Activated CD4-positive, alpha-beta T cell treated with anti-CD3 and anti-CD28 coated beads for 24 hours (primary cell): ENCODE data around the gene PRSS50.

ENCODE experiments used
- DNase-seq, 2 donors: peaks; one replicate each; pipeline ENCODE4 v3.0.0-alpha.2; 2020; ENCODE audit warnings: low read depth in 2 of 2

The PRSS50 gene

DNA sequence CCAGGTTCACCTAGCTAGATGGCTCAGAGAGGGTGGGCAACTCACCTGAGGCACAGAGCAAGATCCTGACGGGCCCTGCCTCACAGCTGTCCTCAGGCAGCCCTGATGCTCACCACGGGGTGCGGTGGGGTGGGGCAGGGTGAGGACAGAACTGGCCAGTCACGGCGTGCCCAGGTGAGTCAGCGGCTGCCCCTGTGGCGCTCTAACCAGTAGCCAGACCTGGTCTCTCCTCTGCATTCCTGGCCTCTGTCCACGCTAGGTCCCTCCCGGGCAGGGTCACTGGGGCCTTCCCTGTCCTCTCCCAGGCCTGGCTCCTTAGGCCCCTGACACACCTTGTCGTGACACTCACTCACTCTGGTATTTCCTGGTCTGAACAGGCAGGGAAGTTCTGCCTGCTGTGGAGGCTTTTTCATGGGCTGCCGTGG, 25.1 kb downstream of the PRSS50 start:
- no peak for DNase-seq

DNA sequence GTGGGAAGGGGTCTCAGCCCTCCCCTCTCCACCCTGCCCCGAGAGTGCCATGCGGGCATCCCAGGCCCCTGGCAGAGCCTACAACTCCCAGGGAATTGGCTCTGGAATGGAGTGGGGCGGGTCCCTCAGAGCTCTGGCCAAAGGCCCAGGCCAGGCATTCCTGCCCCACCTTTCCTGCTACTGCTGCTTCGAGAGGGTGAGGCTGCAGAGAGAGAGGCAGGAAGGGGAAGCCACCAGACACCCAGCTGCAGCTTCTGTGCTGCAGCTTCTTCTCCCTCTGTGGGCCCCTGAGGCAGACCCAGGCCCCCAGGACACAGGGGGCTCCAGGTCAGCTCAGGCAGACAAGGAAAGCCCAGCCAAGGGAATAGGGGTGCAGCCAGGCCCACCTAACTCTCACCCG, 26.9 kb downstream of the PRSS50 start:
- DNase-seq: no peak

DNA sequence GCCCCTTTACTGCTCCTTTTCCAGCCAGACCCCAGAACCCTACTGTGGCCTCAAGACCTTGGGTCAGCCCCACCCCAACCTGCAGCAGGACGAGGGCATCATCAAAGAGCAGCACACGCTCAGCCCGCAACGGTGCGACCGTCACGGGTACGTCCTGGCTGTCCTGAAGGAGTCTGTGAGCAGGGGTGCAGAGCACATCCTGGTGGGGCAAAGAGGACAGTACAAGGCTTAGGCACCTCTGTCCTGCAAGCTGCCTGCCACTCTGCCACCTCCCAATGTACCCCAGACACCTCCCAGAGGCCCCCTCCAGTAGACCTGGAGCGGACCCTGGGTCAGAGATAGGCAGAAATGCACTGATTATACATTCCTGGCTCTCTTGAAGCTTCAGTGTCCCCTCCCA, 32.2 kb downstream of the PRSS50 start:
- no peak for DNase-seq

DNA sequence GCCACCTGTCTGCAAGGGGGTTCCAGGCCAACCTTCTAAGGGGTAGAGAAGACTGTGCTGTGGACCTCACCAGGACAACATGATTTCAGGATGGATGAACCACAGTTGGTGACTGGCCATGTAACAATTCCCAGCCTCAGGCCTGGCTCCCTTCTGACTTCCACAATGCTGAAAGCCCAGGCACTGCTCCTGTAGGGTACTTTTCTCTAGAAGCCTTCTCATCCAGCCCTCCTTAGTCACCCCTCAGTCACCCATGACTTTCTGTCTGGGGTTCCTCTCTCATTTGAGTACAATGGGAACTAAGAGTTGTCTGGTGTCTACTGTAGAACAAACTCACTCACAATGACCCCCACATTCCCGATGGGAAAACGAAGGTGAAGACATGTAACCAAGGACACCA, 32.8 kb downstream of the PRSS50 start:
- no peak for DNase-seq

DNA sequence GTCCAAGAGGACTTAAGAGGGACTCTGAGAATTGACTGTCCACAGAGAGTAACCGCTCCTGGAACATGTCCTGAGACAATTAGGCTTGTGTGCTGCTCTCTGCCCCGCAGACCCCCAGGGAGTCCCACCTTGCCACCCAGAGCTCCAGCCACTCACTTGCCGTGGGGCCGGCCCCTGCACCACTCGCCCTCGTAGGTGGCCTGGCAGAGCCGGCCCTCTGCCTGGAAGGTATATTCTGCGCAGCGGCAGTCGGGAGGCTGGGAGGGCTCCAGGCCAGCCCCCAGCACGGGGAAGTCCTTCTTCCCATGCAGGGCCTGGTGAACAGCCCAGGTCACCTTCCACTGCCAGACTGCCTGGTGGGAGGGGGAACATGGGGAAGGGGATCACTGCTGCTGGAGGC, 34.7 kb downstream of the PRSS50 start:
- no peak for DNase-seq

DNA sequence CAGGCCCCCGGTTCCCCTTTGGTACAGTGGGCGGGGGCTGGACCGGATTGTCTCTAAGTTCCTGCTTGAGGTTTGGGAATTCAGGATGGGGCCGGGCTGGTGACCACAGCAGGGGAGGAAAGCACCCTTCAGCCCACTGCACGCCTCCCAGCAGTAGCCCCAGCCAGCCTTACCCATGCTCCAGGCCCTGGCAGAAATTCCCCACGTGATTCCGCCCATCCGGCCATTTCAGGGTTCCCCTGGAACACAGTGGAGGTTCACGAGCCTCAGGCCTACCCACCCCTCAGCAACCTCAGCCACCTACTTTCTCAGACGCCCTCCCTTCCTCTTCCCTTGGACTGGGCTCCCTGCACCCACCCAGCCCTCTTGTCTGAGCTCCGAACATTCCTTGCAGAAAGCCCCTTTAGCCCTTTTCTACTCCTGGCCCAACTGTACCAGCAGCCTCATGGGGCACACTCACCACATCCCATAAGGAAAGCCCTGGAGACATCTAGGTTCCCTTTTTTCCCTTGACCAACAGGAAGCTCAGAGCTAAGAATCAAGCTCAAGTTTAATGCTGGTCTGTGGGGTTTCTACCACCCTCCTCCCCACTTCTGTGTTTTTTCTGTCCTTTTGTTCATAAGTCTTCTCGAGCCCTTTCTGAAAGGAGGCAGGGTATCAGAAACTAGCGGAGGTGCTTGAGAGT, 35.7 kb downstream of the PRSS50 start:
- DNase-seq: no peak

DNA sequence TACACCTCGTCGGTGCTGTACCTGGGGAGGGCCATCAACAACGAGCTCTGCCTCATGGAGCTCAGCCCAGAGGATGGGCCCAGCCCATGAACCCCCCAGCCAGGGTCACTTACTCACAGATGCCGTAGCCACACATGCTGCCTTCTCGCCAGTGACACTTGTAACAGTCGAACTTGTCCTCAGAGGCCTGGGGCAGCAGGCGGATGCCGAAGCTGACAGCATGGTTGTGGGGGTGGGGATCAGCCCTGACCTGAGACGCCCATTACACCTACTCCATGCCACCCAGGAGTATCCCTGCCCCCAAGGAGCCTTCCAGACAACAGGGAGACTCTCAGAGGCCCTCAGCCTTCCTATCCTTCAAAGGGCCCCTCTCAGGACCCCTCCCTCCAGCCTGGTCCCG, 36.3 kb downstream of the PRSS50 start:
- DNase-seq: no peak

DNA sequence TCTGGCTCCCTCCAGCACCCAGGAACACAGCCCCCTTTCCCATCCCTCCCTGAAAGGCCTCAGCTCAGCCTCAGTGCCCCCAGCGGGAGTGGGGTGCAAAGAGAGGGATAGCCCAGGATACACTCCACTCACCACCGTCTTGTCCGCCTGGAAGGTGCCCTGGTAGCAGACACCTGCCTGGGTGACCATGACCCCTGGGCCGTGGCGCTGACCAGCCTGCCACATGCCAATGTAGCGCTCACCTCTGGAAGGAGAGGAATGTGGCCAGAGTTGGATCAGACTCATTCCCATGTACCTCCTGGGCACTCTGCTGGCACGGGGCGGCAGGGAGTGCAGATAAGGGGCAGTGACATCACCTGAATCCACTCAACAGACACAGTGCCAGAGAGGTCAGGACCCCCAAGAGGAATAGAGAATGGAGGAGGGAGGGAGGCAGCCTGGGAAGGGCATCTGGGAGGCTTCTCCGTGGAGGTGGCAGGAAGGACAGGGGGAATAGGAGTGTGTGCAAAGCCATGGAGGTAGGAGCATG, 37.3 kb downstream of the PRSS50 start:
- no peak for DNase-seq

DNA sequence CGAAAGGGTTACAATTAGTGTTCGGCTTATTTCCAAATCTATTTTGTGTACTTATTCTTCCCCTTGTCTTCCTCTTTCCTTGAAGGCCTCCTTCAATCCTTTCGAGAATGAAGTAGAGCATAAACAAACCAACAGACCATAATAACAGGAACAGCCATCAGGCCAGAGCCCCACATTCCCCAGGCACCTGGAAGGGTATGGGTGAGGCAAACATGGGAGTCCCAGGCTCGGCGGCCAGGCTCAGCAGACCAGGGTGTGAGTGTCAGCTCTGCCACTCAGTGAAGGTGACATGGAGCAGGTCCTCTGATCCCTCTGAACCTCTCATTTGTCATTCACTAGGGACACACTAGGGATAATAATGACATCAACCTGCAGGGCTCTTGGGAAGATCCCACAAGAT, 38.0 kb downstream of the PRSS50 start:
- no peak for DNase-seq

DNA sequence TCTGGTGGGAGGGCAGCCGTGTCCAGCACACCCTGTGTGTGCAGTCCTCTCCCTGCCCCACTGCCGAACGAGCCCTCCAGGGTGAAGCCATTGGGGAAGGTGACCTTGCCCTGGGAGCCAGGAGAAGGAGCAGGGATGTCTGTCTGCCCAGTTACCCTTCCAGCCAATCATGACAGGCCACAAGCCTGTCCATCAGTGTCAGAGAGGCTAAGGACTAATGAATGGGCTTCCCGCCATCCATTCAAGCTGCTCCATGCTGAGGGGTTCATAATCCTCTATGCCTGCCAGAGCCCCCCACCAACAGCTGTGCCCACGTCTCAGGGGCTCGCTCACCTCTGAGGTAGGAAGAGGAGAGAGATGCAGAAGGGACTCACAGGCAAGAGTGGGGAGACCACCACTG, 39.4 kb downstream of the PRSS50 start:
- DNase-seq: no peak

DNA sequence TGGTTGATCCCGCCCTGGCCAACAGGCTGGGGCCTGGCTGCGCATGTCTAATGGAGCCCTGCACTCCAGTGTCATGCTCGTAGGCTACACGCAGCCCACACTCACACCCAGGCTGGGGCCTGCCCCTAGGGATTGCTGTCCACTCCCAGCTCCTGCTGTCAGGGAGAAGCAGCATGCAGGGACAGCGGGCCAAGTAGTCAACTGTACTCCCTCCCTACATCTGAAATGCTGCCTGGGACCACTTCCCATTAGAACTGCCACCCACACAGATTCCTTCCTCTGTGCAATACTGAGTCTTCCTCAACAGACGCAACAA, 40.3 kb downstream of the PRSS50 start:
- no peak for DNase-seq

DNA sequence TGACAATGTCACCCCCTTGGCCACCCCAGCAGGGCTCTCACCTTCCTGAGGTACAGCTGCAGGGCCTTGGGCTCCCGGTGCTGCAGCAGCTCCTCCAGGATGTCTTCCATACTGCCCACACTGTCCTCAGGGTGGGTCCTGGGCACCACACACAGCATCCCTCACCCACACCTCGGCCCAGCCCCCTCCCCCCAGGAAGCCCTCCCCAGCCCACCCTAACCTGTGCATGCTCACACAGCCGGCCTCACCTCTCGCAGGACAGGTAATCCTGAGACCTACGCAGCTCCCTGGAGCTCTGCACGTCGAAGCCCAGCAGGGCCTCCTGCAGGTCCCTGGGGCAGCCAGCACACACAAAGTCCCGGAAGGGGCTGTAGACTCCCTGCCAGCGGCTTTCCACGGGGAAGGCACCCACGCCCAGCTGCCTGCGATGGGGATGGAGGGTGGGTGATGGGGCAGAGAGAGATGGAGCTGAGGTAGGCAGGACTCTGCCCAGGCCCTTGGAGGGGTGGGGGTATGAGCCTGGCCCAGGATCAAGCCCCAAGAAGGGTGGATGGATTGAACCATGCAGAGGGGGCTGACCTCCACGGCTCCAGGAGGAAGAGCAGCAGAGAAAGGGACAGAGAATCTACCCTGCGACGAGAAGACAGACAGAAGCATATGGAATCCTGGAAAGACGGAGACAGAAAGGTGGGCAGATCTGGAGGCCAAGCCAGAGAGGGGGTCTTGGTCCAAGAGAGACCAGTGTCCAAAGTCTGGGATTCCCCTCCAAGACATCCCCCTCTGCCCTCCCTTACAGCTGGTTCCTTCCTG, 40.9 kb downstream of the PRSS50 start:
- no peak for DNase-seq

DNA sequence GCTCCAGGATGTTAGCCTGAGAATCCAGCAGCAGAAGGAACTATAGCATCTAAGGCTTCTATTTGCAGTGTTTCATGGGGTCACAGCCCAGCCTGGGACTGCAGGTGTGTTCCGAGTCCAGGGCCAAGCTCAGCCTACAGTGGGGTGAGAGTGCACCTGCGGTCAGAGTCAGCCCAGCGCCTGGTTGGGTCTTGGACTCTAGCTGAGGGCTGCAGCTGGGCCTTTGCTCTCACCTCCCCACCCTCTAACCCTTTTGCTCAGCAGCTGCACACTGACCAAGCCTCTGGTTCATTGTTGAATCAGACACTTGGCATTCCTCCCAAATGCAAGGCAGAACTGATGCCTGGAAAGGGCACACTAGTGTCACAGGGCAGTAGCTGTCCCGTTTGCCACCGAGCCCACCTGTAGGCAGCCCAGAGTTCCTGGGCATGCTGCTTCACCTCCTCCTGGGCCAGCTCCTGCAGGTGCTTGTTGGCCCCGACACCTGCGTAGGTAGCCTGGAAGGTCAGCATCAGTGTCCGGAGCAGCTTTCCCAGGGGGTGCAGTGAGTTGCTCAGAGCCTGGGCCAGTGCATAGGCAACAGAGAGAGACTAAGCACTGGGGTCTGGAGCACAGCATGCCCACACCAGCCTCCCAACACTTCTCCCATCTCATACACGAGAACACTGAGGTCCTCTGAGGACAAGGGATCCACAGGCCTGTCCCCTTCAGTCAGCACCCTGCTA, 41.7 kb downstream of the PRSS50 start:
- DNase-seq: no peak

DNA sequence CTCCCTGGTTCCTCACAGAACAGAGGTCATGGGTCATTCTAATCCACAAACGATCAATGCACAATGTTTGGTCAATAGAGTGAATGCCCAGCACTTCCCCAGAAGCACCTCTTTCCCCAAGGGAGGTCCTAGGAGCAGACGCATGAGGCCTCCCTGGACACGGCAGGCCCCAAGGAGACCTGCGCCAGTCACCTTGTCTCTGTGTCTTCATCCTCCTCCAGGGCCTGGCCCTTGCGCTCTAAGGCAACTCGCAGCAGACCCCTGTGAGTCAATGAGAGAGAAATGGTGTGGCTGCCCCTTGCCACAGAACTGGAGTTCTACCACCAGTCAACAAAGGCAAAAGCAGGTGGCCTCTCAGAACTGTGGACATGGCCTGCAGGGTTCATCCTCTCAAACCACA, 42.2 kb downstream of the PRSS50 start:
- DNase-seq: no peak

DNA sequence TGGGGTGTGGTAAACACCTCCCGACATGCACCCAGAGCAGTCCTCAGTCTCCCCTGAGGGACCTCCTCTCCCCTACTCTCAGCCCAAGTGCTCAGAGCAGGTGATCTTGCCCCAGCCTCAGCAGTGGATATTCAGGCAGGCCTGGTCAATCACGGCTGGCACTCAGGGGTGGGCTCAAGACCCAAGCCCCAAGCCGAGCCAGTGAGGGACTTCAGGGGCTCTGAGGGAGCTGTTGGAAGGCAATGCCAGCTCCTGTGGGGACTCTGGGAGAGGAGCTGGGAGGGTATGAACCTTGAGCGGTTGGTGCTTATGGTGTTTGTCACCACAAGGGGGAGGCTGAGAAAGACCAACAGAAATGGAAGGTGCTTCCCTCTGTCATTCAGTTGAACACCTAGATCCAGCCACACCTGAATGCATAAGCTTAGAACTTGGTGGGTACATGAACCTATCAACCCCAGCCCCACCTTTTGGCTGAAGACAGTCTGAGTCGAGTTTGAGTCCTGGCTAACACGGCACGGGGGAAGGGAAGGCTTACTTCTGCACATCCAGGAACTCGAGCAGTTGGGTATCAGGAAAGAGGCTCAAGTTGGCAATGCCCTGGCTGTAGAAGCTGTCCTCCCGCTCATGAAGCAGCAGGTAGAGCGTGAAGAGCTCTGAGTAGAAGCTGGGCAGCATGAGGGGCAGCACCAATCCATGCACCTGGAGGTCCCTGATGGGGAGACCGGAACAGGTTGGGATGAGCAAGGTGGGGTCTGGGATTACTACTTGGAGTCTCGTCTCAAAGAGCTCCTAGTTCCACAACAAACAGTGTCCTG, 43.4 kb downstream of the PRSS50 start:
- DNase-seq: no peak

DNA sequence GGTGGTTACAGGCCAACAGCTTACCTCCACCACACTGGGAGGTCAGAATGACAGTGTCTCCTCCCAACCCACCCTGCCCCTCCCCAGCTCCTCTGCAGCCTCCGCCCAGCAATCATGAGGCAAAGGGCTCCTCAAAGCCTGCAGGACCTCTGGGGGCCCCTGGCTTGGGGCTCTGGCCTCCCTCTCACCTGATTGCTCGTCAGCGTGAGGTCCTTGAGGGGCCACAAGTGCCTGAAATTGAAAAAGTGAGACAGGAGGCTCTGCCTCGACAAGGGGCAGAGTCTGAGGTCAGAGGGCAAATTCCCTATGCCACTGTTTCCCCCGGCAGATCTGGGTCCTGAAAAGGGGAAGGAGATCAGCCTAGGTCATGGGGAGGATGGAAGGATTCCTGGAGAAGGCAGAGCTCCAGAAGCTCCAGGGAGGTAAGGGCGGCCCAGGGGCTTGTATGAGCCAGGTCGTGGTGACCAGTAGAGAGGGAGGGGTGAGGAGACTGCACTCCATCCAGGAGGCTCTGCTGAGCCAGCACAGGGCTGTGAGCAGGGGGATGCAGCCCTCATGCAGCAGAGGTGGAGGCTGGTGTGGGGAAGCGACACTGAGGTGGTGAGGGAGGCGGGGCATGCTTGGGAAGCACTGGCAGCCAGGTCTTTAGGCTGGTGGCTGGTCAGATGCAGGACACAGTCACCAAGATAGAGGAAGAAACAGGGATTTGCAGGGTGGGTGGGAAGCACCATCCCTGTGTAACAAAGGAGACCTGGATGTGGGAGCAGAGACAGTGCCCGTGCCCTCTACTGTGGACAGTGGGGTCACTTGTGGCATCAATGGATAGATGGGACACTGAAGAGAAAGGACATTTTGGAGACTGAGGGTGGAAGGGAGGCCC, 44.3 kb downstream of the PRSS50 start:
- DNase-seq: no peak

DNA sequence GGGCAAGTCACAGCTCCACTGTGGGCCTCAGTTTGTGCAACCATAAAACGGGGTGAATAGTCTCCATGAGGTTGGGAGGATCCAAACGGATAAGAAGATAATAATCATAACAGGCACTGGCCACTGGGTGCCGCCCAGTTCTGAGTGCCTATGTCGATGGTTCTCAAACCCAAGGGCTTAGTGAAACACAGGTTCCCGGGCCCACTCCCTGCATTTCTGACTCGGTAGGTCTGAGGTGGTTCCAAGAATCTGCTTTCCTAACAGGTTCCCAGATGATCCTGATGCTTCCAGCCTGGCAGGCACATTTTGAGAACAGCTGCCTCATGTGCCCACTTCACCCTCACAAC, 45.3 kb downstream of the PRSS50 start:
- no peak for DNase-seq

DNA sequence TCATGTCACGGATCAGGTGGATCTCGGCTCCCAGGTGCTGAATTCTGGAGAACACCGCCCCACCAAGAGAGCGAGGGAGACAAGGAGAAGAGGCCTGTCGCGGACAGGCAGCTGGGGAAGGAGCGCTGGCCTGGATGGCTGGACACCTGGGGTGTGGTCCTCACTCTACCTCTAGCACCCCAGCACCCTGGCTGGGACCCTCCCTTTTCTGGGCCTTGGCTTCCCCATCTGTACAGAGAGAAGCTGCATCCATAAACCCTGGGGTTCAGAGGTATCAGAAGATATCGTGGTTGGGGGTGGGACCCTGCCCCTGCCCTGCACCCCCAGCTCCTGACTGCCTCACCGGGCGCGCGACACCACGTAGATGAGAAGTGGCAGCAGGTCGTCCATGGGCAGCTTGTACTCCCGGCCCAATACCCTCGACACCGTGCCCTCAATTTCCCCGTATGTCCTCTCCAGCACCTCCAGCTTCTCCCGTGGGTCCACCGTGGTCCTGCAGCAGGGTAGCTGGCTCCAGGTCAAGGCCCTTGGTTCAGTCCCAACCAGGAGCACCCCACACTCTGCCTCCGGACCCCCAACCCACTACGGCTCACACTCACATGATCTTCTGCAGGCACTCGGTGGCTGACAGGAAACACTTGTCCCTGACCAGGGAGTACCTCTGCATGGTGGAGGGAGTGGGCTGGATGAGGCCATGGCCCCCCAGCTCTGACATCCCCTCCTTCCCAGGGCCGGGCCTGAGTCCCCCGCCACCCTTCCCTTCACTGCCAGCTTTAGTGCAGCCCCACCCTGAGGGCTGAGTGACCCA, 45.9 kb downstream of the PRSS50 start:
- no peak for DNase-seq

DNA sequence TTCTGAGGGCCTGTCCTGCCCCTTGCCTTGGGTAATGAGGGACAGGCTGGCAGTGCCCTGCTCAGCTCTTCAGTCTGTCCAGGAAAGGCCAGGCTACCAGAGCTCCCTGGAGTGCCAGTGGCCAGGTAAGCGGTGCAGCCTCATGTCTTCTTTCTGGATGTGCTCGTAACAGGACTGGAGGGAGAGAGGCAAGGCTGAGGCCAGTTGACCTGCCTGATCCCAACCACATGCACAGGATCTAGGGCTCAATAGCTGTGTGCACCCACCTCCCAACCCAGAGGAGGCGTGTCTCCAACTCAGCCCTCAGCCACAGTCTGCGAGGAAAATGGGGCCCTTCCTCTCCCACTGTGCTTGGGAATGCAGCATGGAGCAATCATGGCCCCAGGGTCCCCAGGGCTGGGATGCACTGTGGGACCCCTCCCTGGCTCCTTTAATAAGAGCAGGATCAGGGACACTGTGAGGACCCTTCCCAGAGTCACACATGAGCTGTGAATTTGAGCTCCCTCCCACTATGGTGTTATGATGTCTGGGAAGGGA, 46.7 kb downstream of the PRSS50 start:
- no peak for DNase-seq
